Colonic mucosa (tissue), 4 donors: ENCODE measurements around the gene TAF6L. TPM values are rescaled to one million over a fixed set of nuclear protein-coding genes. Genes with fewer than 3 reads are reported as not detected.
A peak's percentile ranks its signal among the peaks of the same experiment; 100 is the strongest.

Source experiments
- DNase-seq: peaks from one replicate; pipeline ENCODE4 v3.0.0-alpha.2; 2020
- H3K27ac ChIP-seq: fragments of 200-600 bp; one replicate; pipeline ENCODE4 v1.8.0; 2021
- H3K27me3 ChIP-seq: fragments of 200-600 bp; one replicate; pipeline ENCODE4 v1.8.0; 2021
- H3K36me3 ChIP-seq: fragments of 200-600 bp; one replicate; pipeline ENCODE4 v1.8.0; 2021
- H3K4me1 ChIP-seq: fragments of 200-600 bp; one replicate; pipeline ENCODE4 v1.8.0; 2021; ENCODE audit warnings: mild to moderate bottlenecking
- H3K4me3 ChIP-seq: fragments of 200-600 bp; one replicate; pipeline ENCODE4 v1.8.0; 2021
- H3K9ac ChIP-seq, 2 donors: one replicate each; pipeline ENCODE4 v1.7.0; 2013; ENCODE audit warnings: control low read depth in 2 of 2, low read depth in 2 of 2, low read length in 2 of 2
- H3K9me3 ChIP-seq: fragments of 200-600 bp; one replicate; pipeline ENCODE4 v1.8.0; 2021
- intact Hi-C: fragments of 100-400 bp; cut with DNase I; formaldehyde crosslinking; loops from one replicate; pipeline ENCODE4 v1.14.1; 2022
- total RNA-seq, 2 donors: library from RNA; stranded (reverse); fragmentation: NEBNext Ultra II Directional in 1 of 2; extraction: Animal tissue kit (Norgen Biotek cat#: 25700) in 1 of 2; gene quantifications; one replicate each; pipeline ENCODE4 v1.2.1, GENCODE V29; 2021
- TF ChIP-seq, protein P1 (sequence below): fragments of 200-600 bp; IDR thresholded peaks from one replicate; pipeline ENCODE4 v1.8.0; 2022; ENCODE audit warnings: antibody characterized with exemption, mild to moderate bottlenecking
- donor health status: healthy.
- donor health status: DM: no; HTN: no; CAD: no.
- donor health status: DM: no; HTN: no; CAD: no.

The TAF6L gene
- total RNA-seq, 2 donors from 2014 or later: 15.3 to 26.6 TPM

DNA sequence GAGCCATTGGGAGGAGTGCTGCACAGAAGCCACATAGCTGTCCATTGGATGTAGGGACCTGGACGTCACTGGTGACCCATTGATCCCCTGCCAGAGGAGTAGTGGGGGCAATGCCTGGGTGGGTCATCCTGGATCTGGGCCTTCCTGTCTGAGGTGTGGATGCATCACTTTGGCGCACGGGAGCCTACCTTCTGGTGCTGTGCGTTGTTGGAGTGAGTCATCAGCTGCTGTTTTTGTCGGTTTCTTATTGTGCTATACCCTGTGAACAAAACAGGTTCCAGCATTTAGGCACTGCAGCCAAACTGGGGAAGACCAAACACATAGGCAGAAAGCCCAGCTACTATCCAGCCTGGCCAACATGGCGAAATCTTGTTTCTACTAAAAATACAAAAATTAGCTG, 3.2 kb downstream of the TAF6L start:
- Histone ChIP-seq H3K4me1 (peaks cover 9% of the 10 kb centered on the region), H3K27ac (no peak overlapping the region), H3K36me3 (peaks cover 5% of the 10 kb centered on the region), H3K9me3 (no peaks in the 10 kb centered on the region), H3K9ac (no peak overlapping the region), H3K27me3 (no peaks in the 10 kb centered on the region), H3K4me3 (no peak overlapping the region)
- intact Hi-C loops: no loop called here
- TF ChIP-seq, protein P1, sequence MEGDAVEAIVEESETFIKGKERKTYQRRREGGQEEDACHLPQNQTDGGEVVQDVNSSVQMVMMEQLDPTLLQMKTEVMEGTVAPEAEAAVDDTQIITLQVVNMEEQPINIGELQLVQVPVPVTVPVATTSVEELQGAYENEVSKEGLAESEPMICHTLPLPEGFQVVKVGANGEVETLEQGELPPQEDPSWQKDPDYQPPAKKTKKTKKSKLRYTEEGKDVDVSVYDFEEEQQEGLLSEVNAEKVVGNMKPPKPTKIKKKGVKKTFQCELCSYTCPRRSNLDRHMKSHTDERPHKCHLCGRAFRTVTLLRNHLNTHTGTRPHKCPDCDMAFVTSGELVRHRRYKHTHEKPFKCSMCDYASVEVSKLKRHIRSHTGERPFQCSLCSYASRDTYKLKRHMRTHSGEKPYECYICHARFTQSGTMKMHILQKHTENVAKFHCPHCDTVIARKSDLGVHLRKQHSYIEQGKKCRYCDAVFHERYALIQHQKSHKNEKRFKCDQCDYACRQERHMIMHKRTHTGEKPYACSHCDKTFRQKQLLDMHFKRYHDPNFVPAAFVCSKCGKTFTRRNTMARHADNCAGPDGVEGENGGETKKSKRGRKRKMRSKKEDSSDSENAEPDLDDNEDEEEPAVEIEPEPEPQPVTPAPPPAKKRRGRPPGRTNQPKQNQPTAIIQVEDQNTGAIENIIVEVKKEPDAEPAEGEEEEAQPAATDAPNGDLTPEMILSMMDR: no peak
- no peak for DNase-seq

DNA sequence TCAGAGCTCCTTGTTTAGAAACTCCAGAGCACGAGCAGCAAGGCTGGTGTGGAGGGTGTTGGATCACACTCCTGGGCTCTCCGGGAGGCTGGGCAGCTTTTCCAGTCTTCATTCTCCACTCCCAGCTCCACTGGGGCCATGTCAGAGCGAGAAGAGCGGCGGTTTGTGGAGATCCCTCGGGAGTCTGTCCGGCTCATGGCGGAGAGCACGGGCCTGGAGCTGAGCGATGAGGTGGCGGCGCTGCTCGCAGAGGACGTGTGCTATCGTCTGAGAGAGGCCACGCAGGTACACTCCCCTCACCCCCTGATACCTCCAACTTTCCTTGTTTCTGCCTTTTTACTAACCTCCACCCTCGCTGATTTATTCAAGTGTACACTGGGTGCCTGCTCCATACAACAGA, 4.5 kb downstream of the TAF6L start:
- Histone ChIP-seq H3K4me1 (peaks cover 6% of the 10 kb centered on the region), H3K9ac (no peak overlapping the region), H3K9me3 (no peaks in the 10 kb centered on the region), H3K4me3 (no peak overlapping the region), H3K27ac (no peak overlapping the region), H3K27me3 (no peaks in the 10 kb centered on the region), H3K36me3 (peaks cover 8% of the 10 kb centered on the region)
- intact Hi-C loops: no loop called here
- TF ChIP-seq, protein P1: no peak
- DNase-seq: no peak

DNA sequence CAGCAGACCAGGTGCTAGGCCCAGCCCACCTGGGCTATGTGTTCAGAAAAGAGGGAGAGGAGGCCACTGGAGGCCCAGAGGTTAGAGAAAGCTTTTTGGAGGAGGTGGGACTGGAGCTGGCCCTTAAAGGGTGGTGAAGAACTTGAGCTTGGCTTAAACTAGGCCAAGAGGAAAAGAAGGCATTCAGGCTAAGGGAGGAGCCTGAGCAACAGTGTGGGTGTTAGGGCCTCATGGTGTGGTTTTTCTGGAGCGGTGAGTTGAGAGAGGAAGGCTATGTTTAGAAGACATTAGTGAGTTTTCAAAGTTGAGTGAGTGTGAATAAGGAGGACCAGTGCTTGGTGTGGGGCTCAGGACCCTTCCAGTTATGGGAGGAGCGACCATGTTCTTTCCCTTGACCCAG, 6.2 kb downstream of the TAF6L start:
- Histone ChIP-seq H3K27ac (no peak overlapping the region), H3K9ac (peak overlapping the region in 1 of 2 donors; percentile 12), H3K9me3 (no peaks in the 10 kb centered on the region), H3K36me3 (peaks cover 8% of the 10 kb centered on the region), H3K4me3 (no peak overlapping the region), H3K4me1 (no peaks in the 10 kb centered on the region), H3K27me3 (no peaks in the 10 kb centered on the region)
- intact Hi-C loops: no loop called here
- DNase-seq: no peak
- TF ChIP-seq, protein P1: no peak

DNA sequence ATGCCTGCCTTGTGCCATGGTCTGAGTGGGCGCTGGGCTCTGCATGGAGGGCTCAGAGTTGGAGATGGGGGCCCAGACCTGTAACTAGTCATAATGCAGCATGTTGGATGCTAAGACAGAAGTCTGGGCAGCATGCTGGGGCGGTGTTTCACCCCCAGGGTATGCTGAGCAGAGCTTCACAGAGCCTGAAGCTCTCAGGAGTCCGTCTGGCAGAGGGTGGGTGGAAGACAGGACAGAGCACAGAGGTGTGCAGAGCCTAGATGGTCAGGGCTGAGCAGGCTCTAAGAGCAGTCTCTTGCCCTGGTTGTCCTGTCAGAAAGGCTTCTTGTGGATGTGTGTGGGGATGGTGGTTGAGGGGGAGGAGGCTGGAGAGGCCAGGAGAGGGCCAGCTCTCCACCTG, 7.2 kb downstream of the TAF6L start:
- Histone ChIP-seq H3K4me3 (no peak overlapping the region), H3K27ac (no peak overlapping the region), H3K4me1 (no peaks in the 10 kb centered on the region), H3K36me3 (peaks cover 8% of the 10 kb centered on the region), H3K9ac (no peak overlapping the region), H3K9me3 (no peaks in the 10 kb centered on the region), H3K27me3 (no peaks in the 10 kb centered on the region)
- intact Hi-C loops: no loop called here
- DNase-seq: no peak
- TF ChIP-seq, protein P1: no peak

DNA sequence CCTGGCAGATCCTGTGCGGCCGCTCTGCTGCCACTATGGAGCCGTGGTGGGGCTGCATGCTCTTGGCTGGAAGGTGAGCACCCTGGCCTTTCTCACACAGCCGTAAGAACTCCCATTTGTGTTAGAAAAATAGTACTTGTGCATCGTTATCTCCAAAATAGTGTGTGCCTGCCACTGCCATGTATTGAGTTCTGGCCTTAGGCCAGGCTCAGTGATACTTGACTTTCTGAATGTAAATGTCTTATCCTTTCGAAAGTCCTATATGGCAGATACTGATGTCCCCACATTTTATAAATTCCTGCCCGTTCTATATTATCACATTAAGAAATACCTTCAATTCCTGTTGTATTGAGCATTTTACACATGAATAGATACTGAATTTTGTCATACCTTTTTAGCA, 11.6 kb downstream of the TAF6L start:
- Histone ChIP-seq H3K9me3 (no peaks in the 10 kb centered on the region), H3K36me3 (peaks cover 4% of the 10 kb centered on the region), H3K4me3 (no peak overlapping the region), H3K4me1 (peaks cover 6% of the 10 kb centered on the region), H3K27me3 (no peaks in the 10 kb centered on the region), H3K9ac (no peak overlapping the region), H3K27ac (no peak overlapping the region)
- TF ChIP-seq, protein P1: no peak
- intact Hi-C loops: no loop called here
- DNase-seq: no peak
